Caco-2 (cell line): ENCODE results near the gene UBE2J2. TPM values are rescaled to one million over a fixed set of nuclear protein-coding genes. Genes with fewer than 3 reads are reported as not detected.

Source experiments
- BruUV-seq: library from RNA; stranded (reverse); fragments of 400-500 nt; replicated peaks from 2 replicates; lab custom pipeline; 2021; lab: Mats Ljungman, UMichigan
- CTCF ChIA-PET: fragments of 300-600 bp; sonication (Branson Sonifier 250); formaldehyde crosslinking; loops from one replicate; lab custom pipeline; 2022; ENCODE audit warnings: antibody characterized with exemption; lab: Charles Lee
- POLR2A ChIA-PET: fragments of 300-600 bp; sonication (Branson Sonifier 250); formaldehyde crosslinking; loops from one replicate; lab custom pipeline; 2022; ENCODE audit warnings: antibody characterized with exemption; lab: Charles Lee
- DNase-seq, 2 experiments: peaks; one replicate each; pipeline versions ENCODE4 v3.0.0 to v3.0.0-alpha.2; 2020 to 2022
- H3K27me3 ChIP-seq: replicated peaks from 2 replicates; pipeline ENCODE4 v1.6.0; 2011; ENCODE audit warnings: low read length; ENCODE audit not compliant: control insufficient read depth, insufficient read depth
- H3K36me3 ChIP-seq: 2 replicates; pipeline ENCODE4 v1.5.1; 2011; ENCODE audit warnings: low read length; ENCODE audit not compliant: control insufficient read depth, insufficient read depth
- H3K4me1 ChIP-seq: fragments of 250-450 bp; sonication (Bioruptor Pico); 2 replicates; pipeline ENCODE4 v1.5.1; 2020; ENCODE audit warnings: mild to moderate bottlenecking
- H3K4me3 ChIP-seq: 2 replicates; pipeline ENCODE4 v1.5.1; 2011; ENCODE audit warnings: low read depth, mild to moderate bottlenecking, control low read depth, low read length
- H3K9me3 ChIP-seq: fragments of 250-450 bp; sonication (Bioruptor Pico); 2 replicates; pipeline ENCODE4 v1.5.1; 2020; ENCODE audit warnings: mild to moderate bottlenecking, moderate library complexity
- H3K27ac Mint-ChIP-seq: one replicate; pipeline ENCODE4 v1.8.0; 2022; ENCODE audit warnings: mixed read lengths; ENCODE audit not compliant: unreplicated experiment
- H3K27me3 Mint-ChIP-seq: one replicate; pipeline ENCODE4 v1.8.0; 2022; ENCODE audit warnings: mixed read lengths; ENCODE audit not compliant: insufficient read depth, unreplicated experiment
- H3K36me3 Mint-ChIP-seq: one replicate; pipeline ENCODE4 v1.8.0; 2022; ENCODE audit warnings: mild to moderate bottlenecking, mixed read lengths; ENCODE audit not compliant: insufficient read depth, unreplicated experiment
- H3K4me1 Mint-ChIP-seq: one replicate; pipeline ENCODE4 v1.8.0; 2022; ENCODE audit warnings: low read depth, mixed read lengths; ENCODE audit not compliant: unreplicated experiment
- H3K4me3 Mint-ChIP-seq: one replicate; pipeline ENCODE4 v1.8.0; 2022; ENCODE audit warnings: mild to moderate bottlenecking, moderate library complexity, mixed read lengths; ENCODE audit not compliant: unreplicated experiment
- H3K9me3 Mint-ChIP-seq: one replicate; pipeline ENCODE4 v1.8.0; 2022; ENCODE audit warnings: mixed read lengths; ENCODE audit not compliant: unreplicated experiment
- CTCF ChIP-seq, 2 experiments: fragments of 200-600 bp in 1 of 2; IDR thresholded peaks; 1 replicate in 1 of 2; 2 replicates in 1 of 2; pipeline versions ENCODE4 v1.5.1 to v1.8.0; 2011 to 2022; ENCODE audit warnings: antibody characterized with exemption in 1 of 2, control low read depth in 1 of 2, inconsistent platforms in 1 of 2, low read depth in 1 of 2, low read length in 1 of 2, mild to moderate bottlenecking in 1 of 2, moderate library complexity in 1 of 2; ENCODE audit not compliant: insufficient read depth in 1 of 2, severe bottlenecking in 1 of 2, unreplicated experiment in 1 of 2
- intact Hi-C: fragments of 100-400 bp; cut with micrococcal nuclease; formaldehyde crosslinking; loops from one replicate; pipeline ENCODE4 v1.10.0; 2022; ENCODE audit not compliant: unreplicated experiment
- microRNA-seq: library from miRNA; unstranded; fragments of <30 nt; microRNA quantifications from one replicate; pipeline ENCODE4 v1.2.0, GENCODE V29; 2022
- total RNA-seq: library from RNA; stranded (reverse); gene quantifications from 2 replicates; pipeline ENCODE4 v1.2.3, GENCODE V29; 2022

UBE2J2 gene
- total RNA-seq, 1 experiment from 2014 or later, result 57.2 TPM

- Mint-ChIP-seq H3K36me3 (no peaks in the 10 kb centered on the region), H3K4me3 (no peak overlapping the region), H3K27ac (no peak overlapping the region), H3K27me3 (no peaks in the 10 kb centered on the region), H3K4me1 (no peaks in the 10 kb centered on the region), H3K9me3 (no peaks in the 10 kb centered on the region)
- no TSS peak for BruUV-seq
- CTCF ChIA-PET, result no interaction called here
- TF ChIP-seq CTCF (IDR thresholded peaks at IDR 0.05; ENCODE audit: insufficient read depth in 1 of 2, low read depth in 1 of 2, low read length in 1 of 2, severe bottlenecking in 1 of 2, unreplicated experiment in 1 of 2), result no peak
- Histone ChIP-seq H3K4me3 (no peak overlapping the region), H3K4me1 (no peaks in the 10 kb centered on the region), H3K9me3 (no peaks in the 10 kb centered on the region), H3K27me3 (no peaks in the 10 kb centered on the region), H3K36me3 (no peaks in the 10 kb centered on the region)
- POLR2A ChIA-PET, result interaction anchor here (0.7 kb wide), 1 partner anchor 86 kb away, joined by 3 read pairs; no protein-coding TSS in a partner anchor
- intact Hi-C loops, result no loop called here
- no peak for DNase-seq
Observed at GRCh38 chr1:1204998-1205768, 68.5 kb downstream of the UBE2J2 start.

GRCh38 chr1:1204425-1204920 is 69.2 kb downstream of the UBE2J2 start:
- H3K36me3 Mint-ChIP-seq, result no peaks in the 10 kb centered on the region
- H3K4me3 Mint-ChIP-seq, result no peak overlapping the region
- ChIA-PET CTCF (no interaction called here), POLR2A (interaction anchor here (0.7 kb wide), 1 partner anchor 87 kb away, joined by 3 read pairs; no protein-coding TSS in a partner anchor)
- no peak for DNase-seq
- H3K4me3 ChIP-seq, result no peak overlapping the region
- H3K27me3 ChIP-seq, result no peaks in the 10 kb centered on the region
- H3K27ac Mint-ChIP-seq, result no peak overlapping the region
- no peaks in the 10 kb centered on the region for H3K9me3 Mint-ChIP-seq
- H3K36me3 ChIP-seq, result no peaks in the 10 kb centered on the region
- H3K9me3 ChIP-seq, result no peaks in the 10 kb centered on the region
- no peak for TF ChIP-seq CTCF (IDR thresholded peaks at IDR 0.05; ENCODE audit: insufficient read depth in 1 of 2, low read depth in 1 of 2, low read length in 1 of 2, severe bottlenecking in 1 of 2, unreplicated experiment in 1 of 2)
- no peaks in the 10 kb centered on the region for H3K27me3 Mint-ChIP-seq
- no peaks in the 10 kb centered on the region for H3K4me1 Mint-ChIP-seq
- no peaks in the 10 kb centered on the region for H3K4me1 ChIP-seq
- no TSS peak for BruUV-seq
- intact Hi-C loops, result no loop called here

Small RNA genes within 50 kb of the gene (microRNA-seq; reads per million reads assigned to microRNA genes)
- gene MIR6726 (1.5 reads per million), gene MIR6727 (0.93 reads per million)

Other genes starting within 250 kb of the UBE2J2 start
- 0.56 and 0.57 TPM in 2 replicates for gene RNF223, start 199.5 kb downstream of the UBE2J2 start, total RNA-seq
- gene C1orf159, start 157.8 kb downstream of the UBE2J2 start, total RNA-seq, result 12.9 and 14.0 TPM in 2 replicates
- gene TTLL10, start 100.0 kb downstream of the UBE2J2 start, total RNA-seq, result 0.29 and 1.2 TPM in 2 replicates
- not detected in 2 replicates for gene TNFRSF18, start 67.3 kb downstream of the UBE2J2 start, total RNA-seq
- gene TNFRSF4, start 59.7 kb downstream of the UBE2J2 start, total RNA-seq, result not detected in 2 replicates
- gene SDF4, start 41.9 kb downstream of the UBE2J2 start, total RNA-seq, result 138 and 140 TPM in 2 replicates
- gene B3GALT6, start 41.6 kb downstream of the UBE2J2 start, total RNA-seq, result 24.8 and 25.3 TPM in 2 replicates
- 3.4 and 3.7 TPM in 2 replicates for gene C1QTNF12, start 27.1 kb downstream of the UBE2J2 start, total RNA-seq
- gene SCNN1D, start 6.6 kb upstream of the UBE2J2 start, total RNA-seq, result 1.0 and 2.8 TPM in 2 replicates
- 46.6 and 48.5 TPM in 2 replicates for gene ACAP3, start 34.1 kb upstream of the UBE2J2 start, total RNA-seq
- gene PUSL1, start 34.7 kb upstream of the UBE2J2 start, total RNA-seq, result 39.8 and 43.8 TPM in 2 replicates
- gene INTS11, start 50.8 kb upstream of the UBE2J2 start, total RNA-seq, result 103 and 115 TPM in 2 replicates
- 16.2 and 16.8 TPM in 2 replicates for gene CPTP, start 50.9 kb upstream of the UBE2J2 start, total RNA-seq
- 0.09 and 0.29 TPM in 2 replicates for gene TAS1R3, start 57.4 kb upstream of the UBE2J2 start, total RNA-seq
- 40.6 and 43.0 TPM in 2 replicates for gene DVL1, start 75.6 kb upstream of the UBE2J2 start, total RNA-seq
- 4.9 and 5.0 TPM in 2 replicates for gene MXRA8, start 84.7 kb upstream of the UBE2J2 start, total RNA-seq
- 187 and 200 TPM in 2 replicates for gene AURKAIP1, start 101.4 kb upstream of the UBE2J2 start, total RNA-seq
- gene CCNL2, start 125.5 kb upstream of the UBE2J2 start, total RNA-seq, result 145 and 147 TPM in 2 replicates
- 109 and 110 TPM in 2 replicates for gene MRPL20, start 133.4 kb upstream of the UBE2J2 start, total RNA-seq
- 1.6 and 3.2 TPM in 2 replicates for gene ANKRD65, start 147.4 kb upstream of the UBE2J2 start, total RNA-seq
- gene VWA1, start 161.8 kb upstream of the UBE2J2 start, total RNA-seq, result 73.7 and 74.7 TPM in 2 replicates
- gene ATAD3C, start 175.8 kb upstream of the UBE2J2 start, total RNA-seq, result 0.84 and 0.95 TPM in 2 replicates
- gene ATAD3B, start 197.9 kb upstream of the UBE2J2 start, total RNA-seq, result 48.1 and 54.7 TPM in 2 replicates
- gene ATAD3A, start 238.3 kb upstream of the UBE2J2 start, total RNA-seq, result 58.6 and 67.3 TPM in 2 replicates